ENCODE data around the gene CDK5RAP2.

CDK5RAP2 gene

GRCh38 chr9:120443976-120444375 lies 136.0 kb downstream of the CDK5RAP2 start:
- Histone ChIP-seq H3K36me3 (ENCODE audit: control insufficient read depth in 1 of 2, insufficient read depth in 2 of 2, low read length in 2 of 2) (peaks cover 7 to 41% of the 10 kb centered on the region in 2 donors), H3K27ac (ENCODE audit: low read depth, low read length) (no peak overlapping the region), H3K4me1 (ENCODE audit: control insufficient read depth in 1 of 2, insufficient read depth in 2 of 2, low read length in 2 of 2) (peaks cover 0 to 3% of the 10 kb centered on the region in 2 donors), H3K4me3 (ENCODE audit: low read depth in 1 of 2, low read length in 2 of 2) (no peak overlapping the region), H3K9ac (ENCODE audit: low read depth in 1 of 2, low read length in 2 of 2) (no peak overlapping the region), H3K9me3 (ENCODE audit: control insufficient read depth in 1 of 2, low read length in 2 of 2) (no peaks in the 10 kb centered on the region), H3K27me3 (ENCODE audit: control insufficient read depth in 1 of 2, insufficient read depth in 2 of 2, low read length in 2 of 2) (no peaks in the 10 kb centered on the region)

- H3K9ac ChIP-seq (ENCODE audit: low read depth in 1 of 2, low read length in 2 of 2), result no peak overlapping the region
- no peak overlapping the region for H3K27ac ChIP-seq (ENCODE audit: low read depth, low read length)
Measured at GRCh38 chr9:120443489-120443888, 136.5 kb downstream of the CDK5RAP2 start.

GRCh38 chr9:120442308-120442995 lies 137.5 kb downstream of the CDK5RAP2 start:
- H3K4me1 ChIP-seq (ENCODE audit: control insufficient read depth in 1 of 2, insufficient read depth in 2 of 2, low read length in 2 of 2), result peaks cover 0 to 3% of the 10 kb centered on the region in 2 donors
- peaks cover 16 to 49% of the 10 kb centered on the region in 2 donors for H3K36me3 ChIP-seq (ENCODE audit: control insufficient read depth in 1 of 2, insufficient read depth in 2 of 2, low read length in 2 of 2)
- no peak overlapping the region for H3K9ac ChIP-seq (ENCODE audit: low read depth in 1 of 2, low read length in 2 of 2)
- H3K27me3 ChIP-seq (ENCODE audit: control insufficient read depth in 1 of 2, insufficient read depth in 2 of 2, low read length in 2 of 2), result no peaks in the 10 kb centered on the region
- no peaks in the 10 kb centered on the region for H3K9me3 ChIP-seq (ENCODE audit: control insufficient read depth in 1 of 2, low read length in 2 of 2)
- no peak overlapping the region for H3K4me3 ChIP-seq (ENCODE audit: low read depth in 1 of 2, low read length in 2 of 2)
- H3K27ac ChIP-seq (ENCODE audit: low read depth, low read length), result no peak overlapping the region

More at GRCh38 chr9:120443489-120443888, 136.5 kb downstream of the CDK5RAP2 start:
- no peaks in the 10 kb centered on the region for H3K9me3 ChIP-seq (ENCODE audit: control insufficient read depth in 1 of 2, low read length in 2 of 2)
- peaks cover 0 to 3% of the 10 kb centered on the region in 2 donors for H3K4me1 ChIP-seq (ENCODE audit: control insufficient read depth in 1 of 2, insufficient read depth in 2 of 2, low read length in 2 of 2)
- H3K4me3 ChIP-seq (ENCODE audit: low read depth in 1 of 2, low read length in 2 of 2), result no peak overlapping the region
- H3K27me3 ChIP-seq (ENCODE audit: control insufficient read depth in 1 of 2, insufficient read depth in 2 of 2, low read length in 2 of 2), result no peaks in the 10 kb centered on the region
- peaks cover 8 to 44% of the 10 kb centered on the region in 2 donors for H3K36me3 ChIP-seq (ENCODE audit: control insufficient read depth in 1 of 2, insufficient read depth in 2 of 2, low read length in 2 of 2)

GRCh38 chr9:120441426-120442307 lies 138.3 kb downstream of the CDK5RAP2 start:
- Histone ChIP-seq H3K27ac (ENCODE audit: low read depth, low read length) (no peak overlapping the region), H3K36me3 (ENCODE audit: control insufficient read depth in 1 of 2, insufficient read depth in 2 of 2, low read length in 2 of 2) (peaks cover 16 to 51% of the 10 kb centered on the region in 2 donors), H3K4me1 (ENCODE audit: control insufficient read depth in 1 of 2, insufficient read depth in 2 of 2, low read length in 2 of 2) (peaks cover 0 to 3% of the 10 kb centered on the region in 2 donors), H3K4me3 (ENCODE audit: low read depth in 1 of 2, low read length in 2 of 2) (no peak overlapping the region), H3K27me3 (ENCODE audit: control insufficient read depth in 1 of 2, insufficient read depth in 2 of 2, low read length in 2 of 2) (no peaks in the 10 kb centered on the region), H3K9ac (ENCODE audit: low read depth in 1 of 2, low read length in 2 of 2) (no peak overlapping the region), H3K9me3 (ENCODE audit: control insufficient read depth in 1 of 2, low read length in 2 of 2) (no peaks in the 10 kb centered on the region)

GRCh38 chr9:120440791-120441190 lies 139.2 kb downstream of the CDK5RAP2 start:
- H3K4me1 ChIP-seq (ENCODE audit: control insufficient read depth in 1 of 2, insufficient read depth in 2 of 2, low read length in 2 of 2), result peaks cover 0 to under 1% of the 10 kb centered on the region in 2 donors

GRCh38 chr9:120439926-120440325 lies 140.0 kb downstream of the CDK5RAP2 start:
- H3K27me3 ChIP-seq (ENCODE audit: control insufficient read depth in 1 of 2, insufficient read depth in 2 of 2, low read length in 2 of 2), result no peaks in the 10 kb centered on the region
- no peak overlapping the region for H3K9ac ChIP-seq (ENCODE audit: low read depth in 1 of 2, low read length in 2 of 2)
- no peak overlapping the region for H3K27ac ChIP-seq (ENCODE audit: low read depth, low read length)
- H3K36me3 ChIP-seq (ENCODE audit: control insufficient read depth in 1 of 2, insufficient read depth in 2 of 2, low read length in 2 of 2), result peaks cover 16 to 50% of the 10 kb centered on the region in 2 donors
- no peak overlapping the region for H3K4me3 ChIP-seq (ENCODE audit: low read depth in 1 of 2, low read length in 2 of 2)
- no peaks in the 10 kb centered on the region for H3K9me3 ChIP-seq (ENCODE audit: control insufficient read depth in 1 of 2, low read length in 2 of 2)
- peaks cover 0 to 5% of the 10 kb centered on the region in 2 donors for H3K4me1 ChIP-seq (ENCODE audit: control insufficient read depth in 1 of 2, insufficient read depth in 2 of 2, low read length in 2 of 2)

More at GRCh38 chr9:120440791-120441190, 139.2 kb downstream of the CDK5RAP2 start:
- H3K27me3 ChIP-seq (ENCODE audit: control insufficient read depth in 1 of 2, insufficient read depth in 2 of 2, low read length in 2 of 2), result no peaks in the 10 kb centered on the region
- H3K9me3 ChIP-seq (ENCODE audit: control insufficient read depth in 1 of 2, low read length in 2 of 2), result no peaks in the 10 kb centered on the region
- no peak overlapping the region for H3K27ac ChIP-seq (ENCODE audit: low read depth, low read length)
- H3K4me3 ChIP-seq (ENCODE audit: low read depth in 1 of 2, low read length in 2 of 2), result no peak overlapping the region
- H3K36me3 ChIP-seq (ENCODE audit: control insufficient read depth in 1 of 2, insufficient read depth in 2 of 2, low read length in 2 of 2), result peaks cover 16 to 48% of the 10 kb centered on the region in 2 donors
- no peak overlapping the region for H3K9ac ChIP-seq (ENCODE audit: low read depth in 1 of 2, low read length in 2 of 2)

GRCh38 chr9:120438836-120439546 lies 141.0 kb downstream of the CDK5RAP2 start:
- H3K9ac ChIP-seq (ENCODE audit: low read depth in 1 of 2, low read length in 2 of 2), result no peak overlapping the region
- no peak overlapping the region for H3K4me3 ChIP-seq (ENCODE audit: low read depth in 1 of 2, low read length in 2 of 2)
- H3K36me3 ChIP-seq (ENCODE audit: control insufficient read depth in 1 of 2, insufficient read depth in 2 of 2, low read length in 2 of 2), result peaks cover 16 to 52% of the 10 kb centered on the region in 2 donors
- H3K9me3 ChIP-seq (ENCODE audit: control insufficient read depth in 1 of 2, low read length in 2 of 2), result no peaks in the 10 kb centered on the region
- no peaks in the 10 kb centered on the region for H3K27me3 ChIP-seq (ENCODE audit: control insufficient read depth in 1 of 2, insufficient read depth in 2 of 2, low read length in 2 of 2)
- peaks cover 0 to 5% of the 10 kb centered on the region in 2 donors for H3K4me1 ChIP-seq (ENCODE audit: control insufficient read depth in 1 of 2, insufficient read depth in 2 of 2, low read length in 2 of 2)
- no peak overlapping the region for H3K27ac ChIP-seq (ENCODE audit: low read depth, low read length)

- no peaks in the 10 kb centered on the region for H3K27me3 ChIP-seq (ENCODE audit: control insufficient read depth in 1 of 2, insufficient read depth in 2 of 2, low read length in 2 of 2)
- H3K9ac ChIP-seq (ENCODE audit: low read depth in 1 of 2, low read length in 2 of 2), result no peak overlapping the region
- no peaks in the 10 kb centered on the region for H3K9me3 ChIP-seq (ENCODE audit: control insufficient read depth in 1 of 2, low read length in 2 of 2)
- no peak overlapping the region for H3K4me3 ChIP-seq (ENCODE audit: low read depth in 1 of 2, low read length in 2 of 2)
- peaks cover 0 to 5% of the 10 kb centered on the region in 2 donors for H3K4me1 ChIP-seq (ENCODE audit: control insufficient read depth in 1 of 2, insufficient read depth in 2 of 2, low read length in 2 of 2)
- H3K36me3 ChIP-seq (ENCODE audit: control insufficient read depth in 1 of 2, insufficient read depth in 2 of 2, low read length in 2 of 2), result peaks cover 16 to 47% of the 10 kb centered on the region in 2 donors
- no peak overlapping the region for H3K27ac ChIP-seq (ENCODE audit: low read depth, low read length)
Measured at GRCh38 chr9:120438111-120438510, 141.9 kb downstream of the CDK5RAP2 start.

GRCh38 chr9:120436983-120437475 lies 142.9 kb downstream of the CDK5RAP2 start:
- Histone ChIP-seq H3K9me3 (ENCODE audit: control insufficient read depth in 1 of 2, low read length in 2 of 2) (no peaks in the 10 kb centered on the region), H3K36me3 (ENCODE audit: control insufficient read depth in 1 of 2, insufficient read depth in 2 of 2, low read length in 2 of 2) (peaks cover 16 to 37% of the 10 kb centered on the region in 2 donors), H3K9ac (ENCODE audit: low read depth in 1 of 2, low read length in 2 of 2) (no peak overlapping the region), H3K4me1 (ENCODE audit: control insufficient read depth in 1 of 2, insufficient read depth in 2 of 2, low read length in 2 of 2) (peaks cover 0 to 10% of the 10 kb centered on the region in 2 donors), H3K4me3 (ENCODE audit: low read depth in 1 of 2, low read length in 2 of 2) (no peak overlapping the region), H3K27me3 (ENCODE audit: control insufficient read depth in 1 of 2, insufficient read depth in 2 of 2, low read length in 2 of 2) (no peaks in the 10 kb centered on the region), H3K27ac (ENCODE audit: low read depth, low read length) (no peak overlapping the region)

All from duodenal mucosa (tissue), 2 donors.